Measurements from ENCODE around the gene CAMK1D. TPM values are rescaled to one million over a fixed set of nuclear protein-coding genes. Genes with fewer than 3 reads are reported as not detected.

Gene CAMK1D
- total RNA-seq, 1 donor from 2014 or later: 1.0 TPM

DNA sequence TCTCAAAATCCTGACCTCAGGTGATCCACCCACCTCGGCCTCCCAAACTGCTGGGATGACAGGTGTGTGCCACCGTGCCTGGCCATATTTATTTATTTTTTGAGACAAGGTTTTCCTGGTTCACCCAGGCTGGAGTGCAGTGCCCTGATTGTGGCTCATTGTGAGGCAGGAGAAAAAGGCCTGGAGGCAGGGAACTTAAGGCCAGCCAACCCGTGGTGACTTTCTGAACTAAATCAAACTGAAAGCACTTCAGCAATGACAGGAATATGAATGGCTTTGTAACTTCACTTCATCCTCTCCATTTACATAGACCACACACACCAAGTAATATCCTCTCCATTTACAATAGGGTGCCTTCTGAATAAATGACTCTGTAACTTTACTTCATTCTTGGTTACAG is 527.8 kb downstream of the CAMK1D start:
- no peak overlapping the region for H3K4me3 ChIP-seq (ENCODE audit: low read depth, low read length)
- TF ChIP-seq CTCF (conservative IDR thresholded peaks at IDR 0.05; ENCODE audit: low read depth, low read length): no peak
- no peak for DNase-seq (ENCODE audit: low read depth)

DNA sequence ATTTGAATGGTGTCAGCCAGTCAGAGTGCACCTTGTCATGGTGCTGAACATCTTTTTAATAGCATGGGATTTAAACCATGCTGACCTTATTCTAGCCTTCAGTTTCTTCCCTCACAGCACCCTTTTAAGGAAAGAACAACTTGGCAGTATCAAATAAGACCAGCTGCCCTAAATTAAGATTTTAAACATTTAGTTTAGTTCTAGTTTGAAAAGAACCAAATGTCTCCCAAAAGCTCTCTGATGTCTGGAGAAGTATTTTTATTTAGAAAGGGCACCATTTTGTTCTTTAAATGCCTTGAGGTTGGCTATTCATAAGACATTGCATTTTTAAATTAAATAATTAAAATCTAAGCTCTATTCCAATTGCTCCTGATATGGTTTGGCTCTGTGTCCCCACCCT is 531.1 kb downstream of the CAMK1D start:
- no peak overlapping the region for H3K4me3 ChIP-seq (ENCODE audit: low read depth, low read length)
- no peak for DNase-seq (ENCODE audit: low read depth)
- no peak for TF ChIP-seq CTCF (conservative IDR thresholded peaks at IDR 0.05; ENCODE audit: low read depth, low read length)

DNA sequence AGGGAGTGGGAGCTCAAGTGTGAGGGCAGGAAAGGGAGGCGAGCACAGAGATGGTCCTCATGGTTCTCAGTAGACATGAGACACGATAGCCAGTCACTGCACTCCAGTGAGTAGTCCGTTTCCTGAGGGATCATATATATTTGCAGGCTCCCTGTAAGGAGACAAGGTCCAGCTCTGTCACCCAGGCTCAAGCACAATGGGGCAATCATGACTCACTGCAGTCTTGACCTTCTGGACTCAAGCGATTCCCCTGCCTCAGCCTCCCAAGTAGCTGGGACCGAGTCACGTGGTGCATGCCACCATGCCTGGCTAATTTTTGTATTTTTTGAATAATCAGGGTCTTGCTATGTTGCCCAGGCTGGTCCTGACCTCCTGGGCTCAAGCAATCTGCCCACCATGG is 535.5 kb downstream of the CAMK1D start:
- DNase-seq (ENCODE audit: low read depth): no peak
- TF ChIP-seq CTCF (conservative IDR thresholded peaks at IDR 0.05; ENCODE audit: low read depth, low read length): no peak
- no peak overlapping the region for H3K4me3 ChIP-seq (ENCODE audit: low read depth, low read length)

Other genes with a start within 250 kb of the CAMK1D start
- gene SEC61A2, start 219.9 kb upstream of the CAMK1D start, total RNA-seq: 6.7 and 7.0 TPM in 2 replicates
- gene NUDT5, start 153.7 kb upstream of the CAMK1D start, total RNA-seq: 64.5 and 106 TPM in 2 replicates
- 96.5 and 174 TPM in 2 replicates for gene CDC123, start 153.4 kb upstream of the CAMK1D start, total RNA-seq

All from epithelial cell of proximal tubule (primary cell).